ENCODE measurements around the gene LDB3.

LDB3 gene

DNA sequence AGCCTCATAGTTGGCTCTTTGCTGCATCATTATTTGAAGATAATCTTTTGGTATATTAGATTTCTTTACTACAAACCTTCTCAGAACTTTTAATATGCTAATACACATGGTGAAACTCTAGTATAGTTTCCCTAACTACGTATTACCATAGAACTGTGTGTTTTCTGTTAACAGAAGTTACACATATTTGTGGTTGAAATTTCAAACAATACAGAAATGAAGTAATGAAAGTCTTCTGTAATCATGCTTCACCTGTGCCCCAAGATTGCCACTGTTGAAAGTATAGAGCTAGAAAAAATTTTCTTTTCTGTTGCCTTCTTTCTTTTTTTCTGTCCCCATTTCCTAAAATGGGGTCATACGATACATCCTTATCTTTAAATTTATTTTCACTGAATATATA lies 97.2 kb downstream of the LDB3 start:
- no peak for TF ChIP-seq CTCF (IDR thresholded peaks at IDR 0.05; ENCODE audit: borderline replicate concordance, insufficient read depth, low read depth, low read length)
- H3K4me3 ChIP-seq (ENCODE audit: low read depth, low read length) = no peak overlapping the region

- no peak overlapping the region for H3K4me3 ChIP-seq (ENCODE audit: low read depth, low read length)
- TF ChIP-seq CTCF (IDR thresholded peaks at IDR 0.05; ENCODE audit: borderline replicate concordance, insufficient read depth, low read depth, low read length) = no peak
Observed at GRCh38 chr10:86768412-86769062, 100.2 kb downstream of the LDB3 start.

DNA sequence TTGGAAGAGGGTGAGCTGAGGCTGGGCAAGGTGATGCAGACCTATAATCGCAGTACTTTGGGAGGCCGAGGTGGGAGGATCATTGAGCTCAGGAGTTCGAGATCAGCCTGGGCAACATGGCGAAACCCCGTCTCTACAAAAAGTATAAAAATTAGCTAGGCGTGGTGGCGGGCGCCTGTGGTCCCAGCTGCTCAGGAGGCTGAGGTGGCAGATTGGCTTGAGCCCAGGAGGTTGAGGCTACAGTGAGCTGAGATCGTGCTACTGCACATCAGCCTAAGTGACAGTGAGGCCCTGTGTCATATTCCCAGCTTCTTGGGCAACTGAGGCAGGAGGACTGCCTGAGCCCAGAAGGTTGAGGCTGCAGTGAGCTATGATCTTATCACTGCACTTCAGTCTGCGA lies 101.7 kb downstream of the LDB3 start:
- no peak overlapping the region for H3K4me3 ChIP-seq (ENCODE audit: low read depth, low read length)
- no peak for TF ChIP-seq CTCF (IDR thresholded peaks at IDR 0.05; ENCODE audit: borderline replicate concordance, insufficient read depth, low read depth, low read length)

DNA sequence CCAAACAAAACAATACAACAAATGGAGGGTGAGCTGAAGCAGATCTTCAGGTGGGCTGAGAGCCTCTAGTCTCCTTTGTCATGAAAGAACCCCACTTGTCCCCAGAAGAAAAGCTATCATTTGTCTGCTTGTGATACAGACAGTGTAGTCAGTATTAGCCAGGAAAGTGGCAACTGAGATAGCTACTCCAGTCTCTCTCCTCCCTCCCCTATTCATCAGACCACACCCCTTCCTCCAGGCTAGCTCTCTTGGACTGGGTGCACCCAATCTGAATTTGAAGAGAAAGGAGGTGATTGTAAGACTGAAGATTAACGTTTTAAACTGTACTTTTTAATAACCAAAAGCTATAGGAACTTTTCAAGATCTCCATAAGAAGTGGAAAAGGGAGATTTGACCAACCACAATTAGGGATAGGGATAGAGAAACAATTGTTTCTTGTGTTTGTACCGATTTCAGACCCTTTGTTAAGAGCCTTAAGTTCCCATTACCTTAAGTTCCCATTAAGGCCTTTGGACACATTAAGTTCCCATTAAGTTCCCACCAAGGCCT lies 102.2 kb downstream of the LDB3 start:
- no peak for TF ChIP-seq CTCF (IDR thresholded peaks at IDR 0.05; ENCODE audit: borderline replicate concordance, insufficient read depth, low read depth, low read length)
- H3K4me3 ChIP-seq (ENCODE audit: low read depth, low read length) = no peak overlapping the region

DNA sequence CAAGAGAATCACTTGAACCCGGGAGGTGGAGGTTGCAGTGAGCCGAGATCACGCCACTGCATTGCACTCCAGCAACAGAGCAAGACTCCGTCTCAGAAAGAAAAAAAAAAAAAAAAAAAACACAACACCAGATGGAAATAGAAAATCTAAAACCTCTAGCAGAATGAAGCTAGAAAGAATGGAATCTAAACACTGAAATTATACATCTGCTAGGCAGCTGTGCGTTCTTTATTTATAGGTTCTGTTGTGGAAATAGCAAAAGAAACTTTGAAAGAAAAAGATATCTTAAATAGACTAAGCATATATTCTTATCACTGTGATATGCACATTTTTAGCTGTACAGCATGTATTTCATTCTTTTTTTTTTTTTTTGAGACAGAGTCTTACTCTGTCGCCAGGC lies 105.2 kb downstream of the LDB3 start:
- TF ChIP-seq CTCF (IDR thresholded peaks at IDR 0.05; ENCODE audit: borderline replicate concordance, insufficient read depth, low read depth, low read length) = no peak
- H3K4me3 ChIP-seq (ENCODE audit: low read depth, low read length) = no peak overlapping the region

DNA sequence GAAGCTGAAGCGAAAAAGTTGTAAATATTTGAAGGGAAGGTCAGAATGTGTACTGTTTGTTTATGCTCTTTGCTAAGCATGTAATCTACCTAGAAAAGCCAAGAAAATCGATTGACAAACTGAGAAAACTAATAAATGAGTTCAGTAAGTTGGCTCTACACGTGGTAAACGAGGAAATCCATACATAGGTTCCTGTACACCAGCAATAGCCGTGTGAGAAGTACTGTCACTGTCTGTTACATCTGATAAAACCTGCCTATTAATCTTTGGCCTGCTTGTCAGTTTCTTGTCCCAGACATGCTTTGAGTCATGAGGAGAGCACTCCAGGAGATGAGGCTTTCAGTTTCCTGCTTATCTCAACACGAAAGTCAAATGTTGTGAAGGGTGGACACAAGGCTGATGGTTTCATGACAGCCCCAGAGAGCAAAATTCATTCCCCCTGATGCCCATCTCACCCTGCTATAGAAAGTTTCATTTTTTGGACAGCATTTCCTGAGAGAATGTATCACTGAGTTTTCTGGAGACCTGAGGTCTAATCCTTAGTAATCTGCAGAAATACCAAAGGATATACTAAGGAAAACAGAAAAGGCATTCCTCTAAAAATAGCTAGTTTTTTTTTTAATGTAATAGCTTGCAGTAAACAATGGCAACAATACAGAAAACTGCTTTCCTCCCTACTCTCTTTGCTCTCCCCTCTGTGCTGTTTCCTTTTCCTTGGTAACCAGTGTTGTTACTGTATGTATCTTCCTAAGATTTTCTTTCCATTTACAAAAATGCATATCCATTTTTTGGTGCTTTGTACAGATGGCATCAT lies 107.0 kb downstream of the LDB3 start:
- TF ChIP-seq CTCF (IDR thresholded peaks at IDR 0.05; ENCODE audit: borderline replicate concordance, insufficient read depth, low read depth, low read length) = no peak
- H3K4me3 ChIP-seq (ENCODE audit: low read depth, low read length) = no peak overlapping the region

GRCh38 chr10:86775870-86776180 lies 107.5 kb downstream of the LDB3 start:
- no peak overlapping the region for H3K4me3 ChIP-seq (ENCODE audit: low read depth, low read length)
- no peak for TF ChIP-seq CTCF (IDR thresholded peaks at IDR 0.05; ENCODE audit: borderline replicate concordance, insufficient read depth, low read depth, low read length)
